HepG2 (cell line): ENCODE data around the gene ARHGAP26. TPM values are rescaled to one million over a fixed set of nuclear protein-coding genes. Genes with fewer than 3 reads are reported as not detected.

Experiments used
- CTCF ChIP-seq: sonication (generic); formaldehyde crosslinking; IDR thresholded peaks from 2 replicates; pipeline ENCODE4 v1.5.0; 2020; ENCODE audit warnings: mild to moderate bottlenecking, missing genetic modification reagents, moderate library complexity
- GTF3A ChIP-seq: sonication (generic); formaldehyde crosslinking; conservative IDR thresholded peaks from 2 replicates; pipeline ENCODE4 v1.4.0; 2020; ENCODE audit warnings: mild to moderate bottlenecking, missing genetic modification reagents
- HNRNPL ChIP-seq: fragments of 200-400 bp; formaldehyde crosslinking; IDR thresholded peaks from 2 replicates; pipeline ENCODE4 v1.6.1; 2017; ENCODE audit warnings: mild to moderate bottlenecking, low read depth, low read length
- KLF12 ChIP-seq: sonication (generic); formaldehyde crosslinking; IDR thresholded peaks from 2 replicates; pipeline ENCODE4 v1.4.0; 2020; ENCODE audit warnings: missing genetic modification reagents, borderline replicate concordance
- KLF16 ChIP-seq, 2 experiments: sonication (generic) in 1 of 2; formaldehyde crosslinking in 1 of 2; IDR thresholded peaks; 2 replicates each; pipeline versions ENCODE4 v1.6.1 to v1.8.0; 2016 to 2023; ENCODE audit warnings: missing genetic modification reagents in 2 of 2, missing compliant biosample characterization in 1 of 2
- NCOA5 ChIP-seq: sonication (generic); formaldehyde crosslinking; IDR thresholded peaks from 2 replicates; pipeline ENCODE4 v1.4.0; 2020; ENCODE audit warnings: missing genetic modification reagents
- NFRKB ChIP-seq: fragments of 450-650 bp; IDR thresholded peaks from 2 replicates; pipeline ENCODE4 v1.6.1; 2017
- PAWR ChIP-seq: sonication (generic); formaldehyde crosslinking; IDR thresholded peaks from 2 replicates; pipeline ENCODE4 v1.4.0; 2020; ENCODE audit warnings: missing genetic modification reagents, mild to moderate bottlenecking, borderline replicate concordance
- PPARG ChIP-seq: conservative IDR thresholded peaks from 2 replicates; pipeline ENCODE4 v1.6.1; 2016; ENCODE audit warnings: missing biosample characterization, missing genetic modification reagents
- PRMT3 ChIP-seq: sonication (generic); formaldehyde crosslinking; IDR thresholded peaks from 2 replicates; pipeline ENCODE4 v1.8.1; 2022; ENCODE audit warnings: low read depth, mild to moderate bottlenecking, moderate library complexity, missing genetic modification reagents, borderline replicate concordance
- RAD51 ChIP-seq: fragments of 450-650 bp; IDR thresholded peaks from 2 replicates; pipeline ENCODE4 v1.6.1; 2016; ENCODE audit warnings: borderline replicate concordance
- RFX1 ChIP-seq: fragments of 450-650 bp; IDR thresholded peaks from 2 replicates; pipeline ENCODE4 v1.6.1; 2017
- SKIL ChIP-seq: sonication (generic); formaldehyde crosslinking; IDR thresholded peaks from 2 replicates; pipeline ENCODE4 v1.8.0; 2022; ENCODE audit warnings: missing genetic modification reagents, mild to moderate bottlenecking, moderate library complexity, borderline replicate concordance
- SMARCE1 ChIP-seq: fragments of 450-650 bp; IDR thresholded peaks from 2 replicates; pipeline ENCODE4 v1.6.1; 2017; ENCODE audit warnings: borderline replicate concordance
- TSC22D2 ChIP-seq: sonication (generic); formaldehyde crosslinking; IDR thresholded peaks from 2 replicates; pipeline ENCODE4 v1.5.1; 2020; ENCODE audit warnings: missing genetic modification reagents, mild to moderate bottlenecking, borderline replicate concordance
- ZBTB20 ChIP-seq: sonication (generic); formaldehyde crosslinking; IDR thresholded peaks from 2 replicates; pipeline ENCODE4 v1.8.1; 2023; ENCODE audit warnings: missing genetic modification reagents, low read depth, mild to moderate bottlenecking, borderline replicate concordance
- ZFP1 ChIP-seq: IDR thresholded peaks from 2 replicates; pipeline ENCODE4 v1.6.1; 2016
- ZNF160 ChIP-seq: sonication (generic); formaldehyde crosslinking; IDR thresholded peaks from 2 replicates; pipeline ENCODE4 v1.8.0; 2022; ENCODE audit warnings: mild to moderate bottlenecking, inconsistent platforms, missing genetic modification reagents
- ZNF224 ChIP-seq: sonication (generic); formaldehyde crosslinking; IDR thresholded peaks from 2 replicates; pipeline ENCODE4 v1.5.0; 2020; ENCODE audit warnings: mild to moderate bottlenecking, missing genetic modification reagents
- ZNF281 ChIP-seq: sonication (generic); formaldehyde crosslinking; IDR thresholded peaks from 2 replicates; pipeline ENCODE4 v1.4.0; 2020; ENCODE audit warnings: missing genetic modification reagents, borderline replicate concordance
- ZNF550 ChIP-seq: sonication (generic); formaldehyde crosslinking; IDR thresholded peaks from 2 replicates; pipeline ENCODE4 v1.4.0; 2020; ENCODE audit warnings: mild to moderate bottlenecking, missing genetic modification reagents, borderline replicate concordance
- ZNF605 ChIP-seq: sonication (generic); formaldehyde crosslinking; IDR thresholded peaks from 2 replicates; pipeline ENCODE4 v1.8.0; 2022; ENCODE audit warnings: mild to moderate bottlenecking, missing genetic modification reagents
- ZNF878 ChIP-seq: sonication (generic); formaldehyde crosslinking; IDR thresholded peaks from 2 replicates; pipeline ENCODE4 v1.8.1; 2023; ENCODE audit warnings: mild to moderate bottlenecking, missing genetic modification reagents, moderate library complexity
- polyA plus RNA-seq, 8 experiments: library from polyadenylated mRNA; depleted of rRNA in 3 of 8; stranded (reverse) in 7 of 8; unstranded in 1 of 8; fragments of >200 nt; fragmentation: Illumina TruSeq in 4 of 8; extraction: Trizol in 4 of 8; gene quantifications; 2 replicates each; pipeline versions ENCODE4 v1.2.1 to v1.2.3, GENCODE V29; 2011 to 2016; ENCODE audit warnings: low read depth in 4 of 8, missing spikeins in 1 of 8, mixed read lengths in 1 of 8; ENCODE audit not compliant: insufficient read depth in 1 of 8
- total RNA-seq, 5 experiments: library from RNA; depleted of rRNA; stranded (reverse); fragments of >200 nt; fragmentation: Illumina TruSeq; extraction: Trizol; gene quantifications; 2 replicates each; pipeline ENCODE4 v1.2.3, GENCODE V29; 2016; ENCODE audit warnings: low read depth in 1 of 5

ARHGAP26 gene
- total and polyA plus RNA-seq, 2 of the 13 experiments (the other 11 are each of a cell fraction or from before 2014, with no cell fraction given): 9.6 to 18.2 TPM

DNA sequence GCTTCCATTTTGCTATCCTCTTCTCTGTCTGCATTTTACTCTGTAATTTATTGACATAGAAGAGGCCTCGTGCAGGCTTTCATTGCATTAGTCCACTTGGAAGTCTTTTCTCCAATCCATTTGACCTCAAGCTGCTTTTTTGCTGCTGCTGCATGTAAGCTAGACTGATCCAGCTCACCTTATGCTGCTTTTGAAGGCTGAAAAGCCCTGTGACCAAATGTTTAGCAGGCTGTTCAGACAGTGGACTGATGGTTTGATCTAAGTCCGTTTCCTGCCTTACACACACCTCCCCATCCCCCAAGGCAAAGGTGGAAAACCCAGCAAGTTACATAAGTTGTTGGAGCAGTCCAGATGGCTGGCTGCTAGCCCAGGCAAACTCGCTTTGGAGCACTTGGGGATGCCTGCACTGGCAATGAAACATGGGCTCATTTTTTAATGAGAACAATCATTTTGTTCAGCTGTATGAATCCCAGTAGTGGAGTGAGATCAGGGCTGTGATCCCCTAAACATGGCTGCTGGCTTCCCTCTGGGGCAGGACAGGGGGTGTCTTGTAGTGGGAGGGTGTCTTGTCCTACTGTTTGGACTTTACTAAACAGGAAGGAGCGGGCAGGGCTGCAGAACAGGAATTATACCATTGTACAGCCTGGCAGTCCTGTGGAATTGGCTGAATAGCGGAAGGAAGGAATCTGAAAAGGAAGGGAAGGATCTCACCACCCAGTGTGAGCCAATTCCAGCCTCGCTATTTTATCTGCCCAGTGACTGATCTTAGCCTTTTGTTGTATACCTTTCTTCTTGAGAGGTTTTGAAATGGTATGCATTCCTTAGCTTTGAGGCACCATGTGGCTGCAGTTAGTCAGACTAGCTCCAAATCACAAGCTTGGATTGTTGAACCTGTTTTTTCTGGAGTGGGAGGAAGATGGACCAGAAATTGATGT, 212.0 kb downstream of the ARHGAP26 start (continued):
- TF ChIP-seq PRMT3 (no peak), ZNF605 (CRISPR knock-in tag) (peak; percentile 81), ZNF281 (CRISPR knock-in tag) (peak; percentile 99), PPARG (CRISPR knock-in tag) (peak; percentile 82), GTF3A (CRISPR knock-in tag) (no peak), ZNF550 (CRISPR knock-in tag) (no peak), ZNF878 (CRISPR knock-in tag) (peak; percentile 66; the same call in 1 of the 2 replicates), KLF12 (CRISPR knock-in tag) (no peak), HNRNPL (no peak), RFX1 (no peak), ZNF160 (CRISPR knock-in tag) (peak; percentile 37; the same call in 1 of the 2 replicates), CTCF (CRISPR knock-in tag) (0 out of 2 replicates have a peak, but pooled peaks have one; percentile 7), ZFP1 (peak; percentile 77; the same call in 1 of the 2 replicates), ZBTB20 (CRISPR knock-in tag) (no peak), SKIL (CRISPR knock-in tag) (peak; percentile 86; the same call in 1 of the 2 replicates), RAD51 (no peak), SMARCE1 (no peak), NCOA5 (CRISPR knock-in tag) (no peak), NFRKB (no peak), PAWR (CRISPR knock-in tag) (no peak), TSC22D2 (0 out of 2 replicates have a peak, but pooled peaks have one; percentile 26), ZNF224 (CRISPR knock-in tag) (peak; percentile 82; the same call in 1 of the 2 replicates), KLF16 (CRISPR knock-in tag; IDR thresholded peaks at IDR 0.05) (no peak; a peak in 1 of 4 replicates)
